Body of pancreas (tissue), 4 donors: Measurements from ENCODE around the gene PSKH1. TPM values are rescaled to one million over a fixed set of nuclear protein-coding genes. Genes with fewer than 3 reads are reported as not detected.

Source experiments
- ATAC-seq: fragments of 150-250 bp; one replicate; pipeline ENCODE4 v1.9.1; 2016
- DNase-seq, 4 donors: peaks; one replicate each; pipeline ENCODE4 v3.0.0-alpha.2; 2019
- H3K27ac ChIP-seq, 4 donors: fragments of 200-600 bp; sonication (generic); 1 replicate in 3 of 4; 2 replicates in 1 of 4; pipeline versions ENCODE4 v1.5.1 to v1.6.1; 2016 to 2019; ENCODE audit warnings: mild to moderate bottlenecking in 1 of 4, mixed read lengths in 1 of 4, moderate library complexity in 1 of 4
- H3K27me3 ChIP-seq, 2 donors: fragments of 200-600 bp; sonication (generic); one replicate each; pipeline ENCODE4 v1.6.0; 2016; ENCODE audit warnings: mild to moderate bottlenecking in 1 of 2
- H3K36me3 ChIP-seq, 2 donors: fragments of 200-600 bp; sonication (generic); replicated peaks in 1 of 2; 2 replicates each; pipeline ENCODE4 v1.5.1; 2016; ENCODE audit warnings: low read depth in 2 of 2; ENCODE audit not compliant: insufficient read depth in 1 of 2
- H3K4me1 ChIP-seq: fragments of 200-600 bp; sonication (generic); one replicate; pipeline ENCODE4 v1.6.0; 2016
- H3K4me3 ChIP-seq, 2 donors: fragments of 200-600 bp; sonication (generic); 1 replicate in 1 of 2; 2 replicates in 1 of 2; pipeline ENCODE4 v1.5.1; 2016 to 2019
- H3K9me3 ChIP-seq, 3 donors: fragments of 200-600 bp; sonication (generic); 1 replicate in 2 of 3; 2 replicates in 1 of 3; pipeline ENCODE4 v1.5.1; 2016
- CTCF ChIP-seq, 7 experiments: fragments of 450-650 bp in 4 of 7; fragments of 200-600 bp in 3 of 7; sonication (generic) in 3 of 7; IDR thresholded peaks; one replicate each; pipeline ENCODE4 v1.5.1; 2016 to 2019; ENCODE audit warnings: antibody characterized with exemption in 7 of 7
- POLR2A ChIP-seq, 3 donors: fragments of 450-650 bp; IDR thresholded peaks; one replicate each; pipeline ENCODE4 v1.6.1; 2016; ENCODE audit warnings: antibody characterized with exemption in 3 of 3, mild to moderate bottlenecking in 2 of 3
- WGBS, 2 donors: methylation state at CpG; one replicate each; pipeline ENCODE4 v1.1.5; 2017; 5-methylcytosine and 5-hydroxymethylcytosine counted together
- intact Hi-C: fragments of 100-400 bp; cut with DNase I; formaldehyde crosslinking; loops from one replicate; pipeline ENCODE4 v1.15.1; 2023
- total RNA-seq, 2 donors: library from RNA; depleted of rRNA; stranded (reverse); fragments of >200 nt; gene quantifications; one replicate each; pipeline ENCODE4 v1.1.0, GENCODE V29; 2016

Gene PSKH1
- total RNA-seq, 2 donors from 2014 or later, result 15.0 to 16.8 TPM

- Histone ChIP-seq H3K27ac (peak overlapping the region; percentile 75 to 96 (median 90)), H3K9me3 (no peaks in the 10 kb centered on the region), H3K4me1 (peaks cover 61% of the 10 kb centered on the region), H3K27me3 (no peaks in the 10 kb centered on the region), H3K36me3 (no peaks in the 10 kb centered on the region), H3K4me3 (peak overlapping the region; percentile 14 to 89)
- intact Hi-C loops, result no loop called here
- no peak for TF ChIP-seq CTCF (IDR thresholded peaks at IDR 0.05)
- TF ChIP-seq POLR2A (IDR thresholded peaks at IDR 0.05), result no peak
- WGBS, 2 donors, result 10 to 18% methylated on average over 2 of the region's 2 CpGs
- DNase-seq (no peak), ATAC-seq (no peak)
Observed at GRCh38 chr16:67846063-67846319, 47.1 kb upstream of the PSKH1 start.

GRCh38 chr16:67846320-67847063, 46.6 kb upstream of the PSKH1 start, which contains the start of gene NUTF2:
TSS of gene NUTF2 (plus strand) at chr16:67846933. CDS start at chr16:67865131, 18,198 bp downstream.
- Histone ChIP-seq H3K4me3 (peak within 1 kb of the TSS; percentile 89 to 97), H3K9me3 (no peaks in the 10 kb centered on the region), H3K4me1 (peaks cover 58% of the 10 kb centered on the region), H3K27ac (peak within 1 kb of the TSS; percentile 75 to 96 (median 90)), H3K27me3 (no peaks in the 10 kb centered on the region), H3K36me3 (no peaks in the 10 kb centered on the region)
- DNase-seq, result peak; percentile 95 to 97 (median 96)
- 1 to 4% methylated on average over 17 to 56 of the region's 57 CpGs for WGBS, 2 donors
- intact Hi-C loops, result no loop called here
- peak; percentile 82 for ATAC-seq
- TF ChIP-seq POLR2A (IDR thresholded peaks at IDR 0.05) (peak; percentile 66 to 75 (median 71)), CTCF (IDR thresholded peaks at IDR 0.05) (peak in 1 of 7 experiments; percentile 26)

- peaks cover 56% of the 10 kb centered on the region for H3K4me1 ChIP-seq
- intact Hi-C loops, result no loop called here
Observed at GRCh38 chr16:67847064-67847861, 45.8 kb upstream of the PSKH1 start, which contains the start of gene CENPT. TSS of gene CENPT (minus strand) at chr16:67847693. CDS start at chr16:67833859, 13,834 bp downstream.

GRCh38 chr16:67848118-67848517, 44.9 kb upstream of the PSKH1 start:
- H3K9me3 ChIP-seq, result no peaks in the 10 kb centered on the region
- H3K27ac ChIP-seq, result peak overlapping the region in 3 of 4 donors; percentile 90 to 96 (median 90)
- intact Hi-C loops, result no loop called here
- WGBS, 2 donors, result 86 to 87% methylated on average over 11 of the region's 11 CpGs
- TF ChIP-seq CTCF (IDR thresholded peaks at IDR 0.05), result no peak
- TF ChIP-seq POLR2A (IDR thresholded peaks at IDR 0.05), result no peak
- ATAC-seq, result no peak
- H3K27me3 ChIP-seq, result no peaks in the 10 kb centered on the region
- no peaks in the 10 kb centered on the region for H3K36me3 ChIP-seq
- H3K4me1 ChIP-seq, result peaks cover 51% of the 10 kb centered on the region
- no peak overlapping the region for H3K4me3 ChIP-seq
- no peak for DNase-seq

More at GRCh38 chr16:67847064-67847861, 45.8 kb upstream of the PSKH1 start, which contains the start of gene CENPT:
- DNase-seq, result peak; percentile 63 to 76 (median 69)
- H3K27ac ChIP-seq, result peak within 1 kb of the TSS; percentile 75 to 96 (median 90)
- WGBS, 2 donors, result 0 to 1% methylated on average over 18 to 37 of the region's 62 CpGs
- no peaks in the 10 kb centered on the region for H3K36me3 ChIP-seq
- ATAC-seq, result peak; percentile 62
- H3K4me3 ChIP-seq, result peak within 1 kb of the TSS; percentile 89 to 97
- H3K9me3 ChIP-seq, result no peaks in the 10 kb centered on the region
- TF ChIP-seq CTCF (IDR thresholded peaks at IDR 0.05) (peak in 1 of 7 experiments; percentile 12), POLR2A (IDR thresholded peaks at IDR 0.05) (peak; percentile 4 to 44 (median 20))
- H3K27me3 ChIP-seq, result no peaks in the 10 kb centered on the region
